ENCODE measurements around the gene KIF13A. TPM values are rescaled to one million over a fixed set of nuclear protein-coding genes. Genes with fewer than 3 reads are reported as not detected.
A peak's percentile ranks its signal among the peaks of the same experiment; 100 is the strongest.

Gene KIF13A
- total RNA-seq, 4 donors from 2014 or later, result 63.8 to 86.3 (median 78.2) TPM

GRCh38 chr6:17928514-17929430 is 58.7 kb downstream of the KIF13A start:
- intact Hi-C loops (cut with DNase I), result no loop called here
- WGBS, result 65% methylated on average over 5 of the region's 5 CpGs
- Histone ChIP-seq H3K9me3 (no peaks in the 10 kb centered on the region), H3K36me3 (no peaks in the 10 kb centered on the region), H3K4me1 (peaks cover 70 to 90% (median 90%) of the 10 kb centered on the region in 4 donors), H3K4me3 (no peak overlapping the region), H3K27ac (replicated peaks in 1 of 4) (peak overlapping the region; percentile 54 to 81 (median 70)), H3K27me3 (no peaks in the 10 kb centered on the region)
- TF ChIP-seq POLR2A (IDR thresholded peaks at IDR 0.05; ENCODE audit: low read depth), result no peak
- no peak for DNase-seq (ENCODE audit: extremely low spot score)

- H3K4me1 ChIP-seq, result peaks cover 74 to 90% (median 90%) of the 10 kb centered on the region in 4 donors
- intact Hi-C loops (cut with DNase I), result no loop called here
- WGBS, result 73% methylated on average over 3 of the region's 3 CpGs
These were observed 59.7 kb downstream of the KIF13A start for GRCh38 chr6:17927705-17928104.

GRCh38 chr6:17923401-17923863 is 64.0 kb downstream of the KIF13A start:
- Histone ChIP-seq H3K9me3 (no peaks in the 10 kb centered on the region), H3K27me3 (no peaks in the 10 kb centered on the region), H3K4me3 (no peak overlapping the region), H3K4me1 (peaks cover 59 to 86% (median 82%) of the 10 kb centered on the region in 4 donors), H3K27ac (replicated peaks in 1 of 4) (peak overlapping the region; percentile 48 to 65 (median 51)), H3K36me3 (no peaks in the 10 kb centered on the region)
- 35% methylated on average over 4 of the region's 4 CpGs for WGBS
- DNase-seq (ENCODE audit: extremely low spot score), result no peak
- TF ChIP-seq CTCF (IDR thresholded peaks at IDR 0.05) (no peak), EP300 (IDR thresholded peaks at IDR 0.05) (no peak), POLR2AphosphoS5 (IDR thresholded peaks at IDR 0.05) (no peak), POLR2A (IDR thresholded peaks at IDR 0.05; ENCODE audit: low read depth) (no peak)
- intact Hi-C loops (cut with DNase I), result no loop called here

More at GRCh38 chr6:17927705-17928104, 59.7 kb downstream of the KIF13A start:
- peak; percentile 80 for DNase-seq (ENCODE audit: extremely low spot score)
- no peak for TF ChIP-seq EP300 (IDR thresholded peaks at IDR 0.05)
- TF ChIP-seq POLR2A (IDR thresholded peaks at IDR 0.05; ENCODE audit: low read depth), result no peak
- no peak for TF ChIP-seq POLR2AphosphoS5 (IDR thresholded peaks at IDR 0.05)
- no peak for TF ChIP-seq CTCF (IDR thresholded peaks at IDR 0.05)
- H3K27ac ChIP-seq (replicated peaks in 1 of 4), result peak overlapping the region; percentile 54 to 81 (median 70)
- H3K36me3 ChIP-seq, result no peaks in the 10 kb centered on the region
- no peak overlapping the region for H3K4me3 ChIP-seq
- H3K9me3 ChIP-seq, result no peaks in the 10 kb centered on the region
- no peaks in the 10 kb centered on the region for H3K27me3 ChIP-seq

GRCh38 chr6:17921454-17921853 is 66.0 kb downstream of the KIF13A start:
- Histone ChIP-seq H3K9me3 (no peaks in the 10 kb centered on the region), H3K36me3 (no peaks in the 10 kb centered on the region), H3K27ac (replicated peaks in 1 of 4) (no peak overlapping the region), H3K4me1 (peaks cover 53 to 87% (median 80%) of the 10 kb centered on the region in 4 donors), H3K27me3 (no peaks in the 10 kb centered on the region), H3K4me3 (no peak overlapping the region)
- DNase-seq (ENCODE audit: extremely low spot score), result no peak
- intact Hi-C loops (cut with DNase I), result no loop called here
- WGBS, result 66% methylated on average over 2 of the region's 2 CpGs
- TF ChIP-seq CTCF (IDR thresholded peaks at IDR 0.05), result no peak
- no peak for TF ChIP-seq POLR2A (IDR thresholded peaks at IDR 0.05; ENCODE audit: low read depth)
- TF ChIP-seq EP300 (IDR thresholded peaks at IDR 0.05), result no peak

- intact Hi-C loops (cut with DNase I), result no loop called here
- 72% methylated on average over 4 of the region's 4 CpGs for WGBS
- peaks cover 43 to 75% (median 72%) of the 10 kb centered on the region in 4 donors for H3K4me1 ChIP-seq
- H3K4me3 ChIP-seq, result no peak overlapping the region
- TF ChIP-seq POLR2A (IDR thresholded peaks at IDR 0.05; ENCODE audit: low read depth), result no peak
- TF ChIP-seq CTCF (IDR thresholded peaks at IDR 0.05), result no peak
- TF ChIP-seq POLR2AphosphoS5 (IDR thresholded peaks at IDR 0.05), result no peak
- no peak for TF ChIP-seq EP300 (IDR thresholded peaks at IDR 0.05)
- no peak overlapping the region for H3K27ac ChIP-seq (replicated peaks in 1 of 4)
- H3K27me3 ChIP-seq, result no peaks in the 10 kb centered on the region
- H3K9me3 ChIP-seq, result no peaks in the 10 kb centered on the region
- no peaks in the 10 kb centered on the region for H3K36me3 ChIP-seq
- no peak for DNase-seq (ENCODE audit: extremely low spot score)
These were observed 67.9 kb downstream of the KIF13A start for GRCh38 chr6:17919496-17919895.
